Limb (tissue), 2 donors: ENCODE data around the gene ZBTB44.

Experiments used
- DNase-seq, 2 donors: peaks; one replicate each; pipeline ENCODE4 v3.0.0-alpha.2; 2016; ENCODE audit errors: extremely low spot score in 2 of 2

The ZBTB44 gene

DNA sequence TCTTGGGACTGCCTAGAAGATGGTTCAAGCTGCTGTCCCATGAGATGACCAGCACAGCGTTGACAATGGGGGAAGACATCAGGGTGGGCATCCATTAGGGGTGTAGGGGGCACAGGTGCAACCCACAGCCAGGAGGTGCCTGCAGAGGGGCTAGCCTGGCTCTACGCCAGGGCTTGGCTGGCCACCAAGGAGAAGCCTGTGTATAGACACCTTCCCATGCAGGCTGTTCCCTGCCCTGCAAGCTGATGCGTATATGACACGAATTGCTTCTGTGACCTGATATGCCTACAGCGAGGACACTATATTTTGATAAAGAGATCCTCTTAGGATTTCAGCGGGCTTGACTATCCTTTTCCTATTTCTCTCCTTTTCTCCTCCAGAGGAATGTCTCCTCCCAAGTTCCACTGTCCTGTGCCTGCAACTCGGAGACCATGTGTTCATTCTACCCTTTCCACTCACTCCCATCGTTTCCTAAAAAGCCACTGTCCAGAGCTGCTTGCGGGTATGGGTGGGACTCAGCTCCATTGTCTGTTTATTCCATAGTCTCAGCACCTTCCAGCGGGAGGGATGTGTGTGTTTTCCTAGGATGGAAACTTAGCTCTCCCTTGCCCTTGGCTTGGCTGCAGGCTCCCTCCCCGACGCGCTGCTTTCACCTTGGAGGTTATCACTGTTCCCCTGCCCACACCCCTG, 99.0 kb downstream of the ZBTB44 start:
- no peak for DNase-seq

- no peak for DNase-seq
Measured at GRCh38 chr11:130214861-130215530, 99.7 kb downstream of the ZBTB44 start.

DNA sequence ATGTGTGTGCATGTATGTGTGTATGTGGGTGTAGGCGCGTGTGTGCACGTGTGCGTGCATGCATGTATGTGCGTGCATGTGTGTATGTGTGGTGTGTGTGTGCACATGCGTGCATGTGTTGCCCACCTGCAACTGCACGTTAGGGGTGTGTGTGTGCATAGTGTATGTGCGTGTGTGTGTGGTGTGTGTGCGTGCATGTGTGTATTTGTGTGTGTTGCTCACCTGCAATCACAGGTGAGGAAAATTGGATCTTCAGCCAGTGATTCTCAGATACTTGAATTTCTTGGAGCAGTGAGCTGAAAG, 100.8 kb downstream of the ZBTB44 start:
- no peak for DNase-seq

DNA sequence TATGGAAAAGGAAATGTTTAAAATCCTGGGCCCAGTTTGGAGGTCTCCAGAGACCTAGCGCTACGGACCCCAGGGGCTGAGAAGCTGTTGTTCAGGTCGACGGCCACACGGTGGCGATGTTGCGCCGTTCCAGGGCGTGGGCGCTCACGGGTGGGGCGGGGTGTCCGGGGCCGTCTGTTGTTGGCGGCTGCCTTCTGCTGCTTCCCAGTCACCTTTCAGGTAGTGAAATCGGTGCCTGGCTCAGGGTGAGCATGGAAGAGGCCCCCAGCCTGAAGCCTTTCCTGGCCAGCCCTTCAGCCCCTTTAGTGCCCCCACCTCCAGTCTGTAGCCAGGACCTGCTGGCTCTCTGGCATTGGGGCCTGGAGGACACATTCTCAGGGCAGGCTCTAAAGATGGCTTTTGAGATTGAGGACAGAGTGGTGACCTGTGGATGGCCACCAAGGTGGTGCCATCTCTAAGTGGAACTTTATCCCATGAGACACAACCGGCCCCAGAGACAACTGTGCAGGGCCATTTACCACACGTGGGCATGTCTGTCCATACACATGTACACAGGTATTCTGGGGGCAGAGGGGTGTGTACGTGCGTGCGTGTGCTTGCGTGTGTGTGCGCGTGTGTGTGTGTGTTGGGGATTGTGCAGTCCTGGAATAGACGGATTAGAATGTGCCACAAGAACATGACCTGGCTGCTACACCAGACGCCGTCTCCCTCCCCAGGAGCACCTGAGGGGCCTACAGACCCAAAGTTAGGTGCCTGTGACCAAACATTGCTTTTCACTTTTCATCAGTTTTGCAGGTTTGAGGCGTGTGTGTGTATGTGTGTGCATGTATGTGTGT, 101.4 kb downstream of the ZBTB44 start:
- DNase-seq = peak; percentile 45 to 85

- DNase-seq = no peak
Measured at GRCh38 chr11:130212431-130212961, 102.2 kb downstream of the ZBTB44 start.

GRCh38 chr11:130211781-130212401, 102.8 kb downstream of the ZBTB44 start:
- no peak for DNase-seq

DNA sequence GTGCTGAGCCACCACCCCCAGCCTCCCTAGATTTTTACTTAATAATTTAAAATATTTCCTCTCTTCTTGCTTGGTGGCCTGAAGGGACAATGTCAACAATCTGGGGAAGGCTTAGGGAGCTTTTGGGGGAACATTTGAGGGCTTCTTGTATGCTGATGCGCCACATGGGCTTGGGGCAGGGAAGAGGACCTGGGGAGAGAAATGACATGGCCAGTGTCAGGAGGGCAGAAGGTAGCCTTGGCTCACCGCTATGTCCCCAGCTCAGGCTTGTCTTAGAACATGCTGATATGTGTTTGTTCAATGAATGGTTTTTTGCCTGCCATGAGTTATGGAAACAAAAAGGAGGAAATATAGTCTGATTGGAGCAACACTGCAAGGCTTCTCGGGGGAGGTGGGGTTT, 103.6 kb downstream of the ZBTB44 start:
- no peak for DNase-seq

DNA sequence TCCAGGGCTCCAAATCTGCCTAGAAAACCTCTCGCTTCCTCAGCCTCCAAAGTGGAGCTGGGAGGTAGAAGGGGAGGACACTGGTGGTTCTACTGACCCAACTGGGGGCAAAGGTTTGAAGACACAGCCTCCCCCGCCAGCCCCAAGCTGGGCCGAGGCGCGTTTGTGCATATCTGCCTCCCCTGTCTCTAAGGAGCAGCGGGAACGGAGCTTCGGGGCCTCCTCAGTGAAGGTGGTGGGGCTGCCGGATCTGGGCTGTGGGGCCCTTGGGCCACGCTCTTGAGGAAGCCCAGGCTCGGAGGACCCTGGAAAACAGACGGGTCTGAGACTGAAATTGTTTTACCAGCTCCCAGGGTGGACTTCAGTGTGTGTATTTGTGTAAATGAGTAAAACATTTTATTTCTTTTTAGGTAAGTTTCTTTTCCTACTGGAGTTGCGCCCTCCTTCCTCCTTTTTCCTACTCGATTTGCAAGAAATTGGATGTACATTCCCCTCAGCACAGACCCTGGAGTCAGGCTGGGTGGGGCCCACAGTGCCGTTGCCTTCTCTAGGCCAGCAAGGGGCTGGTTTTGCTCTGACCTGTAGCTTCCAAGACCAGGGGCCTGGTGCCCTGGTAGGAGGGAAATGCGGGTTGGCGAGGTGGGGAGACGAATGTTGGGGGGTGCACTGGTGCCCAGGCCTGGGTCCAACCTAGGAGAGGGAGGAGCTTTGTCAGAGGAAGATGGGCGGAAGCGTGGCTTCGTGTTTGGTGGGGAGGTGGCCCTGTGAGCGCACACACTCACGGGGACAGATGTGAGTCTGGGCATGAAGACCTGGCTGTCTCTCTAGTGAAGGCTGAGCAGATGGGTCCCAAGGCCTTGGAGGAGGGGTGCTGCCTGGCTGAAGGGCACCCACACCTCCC, 104.5 kb downstream of the ZBTB44 start:
- DNase-seq = no peak

DNA sequence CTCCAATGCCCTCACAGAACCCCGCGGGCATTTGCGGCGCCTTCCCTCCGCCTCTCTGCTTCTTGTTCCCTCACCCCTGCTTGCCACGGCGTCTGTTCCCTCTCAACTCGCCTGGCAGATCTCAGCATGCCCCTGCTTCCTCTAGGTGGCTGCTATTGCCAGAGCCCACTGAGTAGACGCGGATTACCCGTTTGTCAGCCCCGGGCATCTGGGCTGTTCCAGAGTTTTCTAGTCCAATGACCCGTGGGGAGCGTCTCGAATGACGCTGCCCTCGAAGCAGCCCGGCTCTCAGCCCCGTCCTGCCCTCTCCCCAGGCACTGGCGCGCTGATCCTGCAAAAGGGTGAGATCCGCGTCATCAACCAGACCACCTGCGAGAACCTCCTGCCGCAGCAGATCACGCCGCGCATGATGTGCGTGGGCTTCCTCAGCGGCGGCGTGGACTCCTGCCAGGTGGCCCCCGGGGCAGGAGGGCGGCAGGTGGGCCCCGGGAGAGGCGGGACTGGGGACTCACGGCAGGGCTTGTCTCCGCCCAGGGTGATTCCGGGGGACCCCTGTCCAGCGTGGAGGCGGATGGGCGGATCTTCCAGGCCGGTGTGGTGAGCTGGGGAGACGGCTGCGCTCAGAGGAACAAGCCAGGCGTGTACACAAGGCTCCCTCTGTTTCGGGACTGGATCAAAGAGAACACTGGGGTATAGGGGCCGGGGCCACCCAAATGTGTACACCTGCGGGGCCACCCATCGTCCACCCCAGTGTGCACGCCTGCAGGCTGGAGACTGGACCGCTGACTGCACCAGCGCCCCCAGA, 105.4 kb downstream of the ZBTB44 start:
- no peak for DNase-seq

GRCh38 chr11:130208241-130209127, 106.2 kb downstream of the ZBTB44 start:
- DNase-seq = no peak

- no peak for DNase-seq
Measured at GRCh38 chr11:130206141-130206540, 108.6 kb downstream of the ZBTB44 start.

DNA sequence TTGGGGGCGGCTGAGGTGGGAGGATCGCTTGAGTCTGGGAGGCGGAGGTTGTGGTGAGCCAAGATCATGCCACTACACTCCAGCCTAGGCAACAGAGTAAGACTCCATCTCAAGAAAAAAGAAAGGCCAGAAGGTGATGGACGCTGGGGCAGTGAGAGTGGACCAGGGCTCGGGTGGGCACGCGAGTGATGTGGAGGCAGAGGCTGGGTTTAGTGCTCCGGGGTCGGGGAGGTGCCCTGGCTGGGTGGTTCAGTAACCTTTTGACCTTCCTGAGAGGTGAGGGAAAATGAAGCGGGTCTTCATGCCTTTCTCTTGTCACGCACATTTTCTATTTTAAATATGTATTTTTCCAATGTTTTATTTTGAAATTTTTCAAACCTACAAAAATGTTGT, 110.0 kb downstream of the ZBTB44 start:
- DNase-seq = no peak

DNA sequence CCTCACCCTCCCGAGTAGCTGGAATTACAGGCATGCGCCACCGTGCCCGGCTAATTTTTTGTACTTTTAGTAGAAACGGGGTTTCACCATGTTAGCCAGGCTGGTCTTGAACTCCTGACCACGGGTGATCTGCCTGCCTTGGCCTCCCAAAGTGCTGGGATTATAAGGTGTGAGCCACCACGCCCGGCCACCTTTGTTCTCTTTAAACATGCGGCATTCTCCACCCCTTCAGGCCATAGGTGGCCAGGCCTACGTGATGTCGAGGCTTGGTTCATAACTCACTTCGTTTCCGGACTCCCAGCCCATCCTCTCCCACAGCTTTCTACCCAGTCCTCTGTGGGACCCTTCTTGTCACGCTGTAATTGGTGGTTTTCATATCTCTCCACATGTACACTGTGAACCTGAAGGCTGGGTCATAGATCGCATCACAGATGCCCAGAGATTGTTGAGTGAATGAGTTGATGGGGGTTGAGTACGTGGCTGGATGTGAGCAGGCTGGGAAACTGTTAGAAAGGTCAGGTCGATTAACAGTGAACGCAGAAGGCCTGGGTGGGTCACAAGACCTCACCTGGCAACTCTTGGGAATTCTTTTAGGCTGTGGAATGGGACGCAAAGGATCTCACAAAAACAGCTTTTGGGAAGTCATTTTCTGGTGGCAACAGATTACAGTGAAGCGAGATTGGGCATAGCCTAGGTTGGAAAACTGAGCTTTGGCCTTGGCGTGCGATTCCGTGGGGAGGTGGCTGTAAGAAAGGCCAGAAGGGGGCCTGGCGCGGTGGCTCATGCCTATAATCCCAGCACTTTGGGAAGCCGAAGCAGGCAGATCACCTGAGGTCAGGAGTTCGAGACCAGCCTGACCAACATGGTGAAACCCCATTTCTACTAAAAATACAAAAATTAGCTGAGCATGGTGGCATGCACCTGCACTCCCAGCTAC, 110.7 kb downstream of the ZBTB44 start:
- DNase-seq = no peak

- no peak for DNase-seq
Measured at GRCh38 chr11:130202818-130203689, 111.7 kb downstream of the ZBTB44 start.

GRCh38 chr11:130202009-130202817, 112.5 kb downstream of the ZBTB44 start:
- no peak for DNase-seq

GRCh38 chr11:130201026-130201425, 113.7 kb downstream of the ZBTB44 start:
- no peak for DNase-seq
